Mucosa of stomach (tissue), 1 donor: ENCODE data around the gene HAUS6.
A peak's percentile ranks its signal among the peaks of the same experiment; 100 is the strongest.

Experiments used
- H3K27me3 ChIP-seq: one replicate; pipeline ENCODE4 v1.7.0; 2013; ENCODE audit warnings: mild to moderate bottlenecking, low read length; ENCODE audit not compliant: control insufficient read depth, insufficient read depth
- H3K36me3 ChIP-seq: one replicate; pipeline ENCODE4 v1.7.0; 2013; ENCODE audit warnings: low read length; ENCODE audit not compliant: control insufficient read depth, insufficient read depth
- H3K4me1 ChIP-seq: one replicate; pipeline ENCODE4 v1.7.0; 2013; ENCODE audit warnings: mild to moderate bottlenecking, low read length; ENCODE audit not compliant: control insufficient read depth, insufficient read depth
- H3K4me3 ChIP-seq: one replicate; pipeline ENCODE4 v1.7.0; 2013; ENCODE audit warnings: low read length
- H3K9ac ChIP-seq: one replicate; pipeline ENCODE4 v1.7.0; 2013; ENCODE audit warnings: mild to moderate bottlenecking, low read length, moderate library complexity
- H3K9me3 ChIP-seq: one replicate; pipeline ENCODE4 v1.7.0; 2013; ENCODE audit warnings: mild to moderate bottlenecking, low read length, moderate library complexity; ENCODE audit not compliant: control insufficient read depth
- donor health status: Pancreatic carcinoma.

Gene HAUS6

GRCh38 chr9:19057033-19057432, 45.7 kb downstream of the HAUS6 start:
- Histone ChIP-seq H3K4me1 (no peaks in the 10 kb centered on the region), H3K9ac (no peak overlapping the region), H3K36me3 (no peaks in the 10 kb centered on the region), H3K27me3 (no peaks in the 10 kb centered on the region), H3K4me3 (no peak overlapping the region), H3K9me3 (no peaks in the 10 kb centered on the region)

GRCh38 chr9:19050637-19051591, 51.8 kb downstream of the HAUS6 start:
- no peaks in the 10 kb centered on the region for H3K27me3 ChIP-seq
- peak overlapping the region; percentile 58 for H3K4me3 ChIP-seq
- H3K4me1 ChIP-seq: peaks cover 25% of the 10 kb centered on the region
- H3K9me3 ChIP-seq: no peaks in the 10 kb centered on the region
- H3K36me3 ChIP-seq: no peaks in the 10 kb centered on the region
- H3K9ac ChIP-seq: peak overlapping the region; percentile 89

- H3K9ac ChIP-seq: peak overlapping the region; percentile 89
- H3K4me3 ChIP-seq: peak overlapping the region; percentile 58
- H3K4me1 ChIP-seq: peaks cover 25% of the 10 kb centered on the region
- H3K9me3 ChIP-seq: no peaks in the 10 kb centered on the region
- no peaks in the 10 kb centered on the region for H3K36me3 ChIP-seq
- H3K27me3 ChIP-seq: no peaks in the 10 kb centered on the region
Measured at GRCh38 chr9:19049917-19050636, 52.6 kb downstream of the HAUS6 start.

- H3K9me3 ChIP-seq: no peaks in the 10 kb centered on the region
- no peaks in the 10 kb centered on the region for H3K36me3 ChIP-seq
- peaks cover 25% of the 10 kb centered on the region for H3K4me1 ChIP-seq
- peak within 1 kb of the TSS; percentile 58 for H3K4me3 ChIP-seq
- no peaks in the 10 kb centered on the region for H3K27me3 ChIP-seq
- peak within 1 kb of the TSS; percentile 89 for H3K9ac ChIP-seq
Measured at GRCh38 chr9:19048966-19049916, 53.5 kb downstream of the HAUS6 start, which contains the start of gene RRAGA. Gene RRAGA, plus strand, starts transcription at chr9:19049427. Its CDS starts 233 bp downstream, at chr9:19049660.

- H3K4me3 ChIP-seq: no peak overlapping the region
- no peaks in the 10 kb centered on the region for H3K4me1 ChIP-seq
- H3K36me3 ChIP-seq: no peaks in the 10 kb centered on the region
- H3K9me3 ChIP-seq: no peaks in the 10 kb centered on the region
- H3K27me3 ChIP-seq: no peaks in the 10 kb centered on the region
- H3K9ac ChIP-seq: no peak overlapping the region
Measured at GRCh38 chr9:19036611-19037010, 66.1 kb downstream of the HAUS6 start.

- Histone ChIP-seq H3K36me3 (no peaks in the 10 kb centered on the region), H3K4me3 (no peak within 1 kb of the TSS), H3K27me3 (no peaks in the 10 kb centered on the region), H3K9ac (no peak within 1 kb of the TSS), H3K9me3 (no peaks in the 10 kb centered on the region), H3K4me1 (no peaks in the 10 kb centered on the region)
Measured at GRCh38 chr9:19033015-19033414, 69.7 kb downstream of the HAUS6 start, which contains the start of gene SAXO1. Gene SAXO1, minus strand, starts transcription at chr9:19033209. Its CDS starts 301 bp downstream, at chr9:19032908.

- H3K4me3 ChIP-seq: no peak overlapping the region
- no peaks in the 10 kb centered on the region for H3K27me3 ChIP-seq
- H3K4me1 ChIP-seq: no peaks in the 10 kb centered on the region
- no peak overlapping the region for H3K9ac ChIP-seq
- H3K9me3 ChIP-seq: no peaks in the 10 kb centered on the region
- no peaks in the 10 kb centered on the region for H3K36me3 ChIP-seq
Measured at GRCh38 chr9:19032406-19032805, 70.3 kb downstream of the HAUS6 start.

GRCh38 chr9:19030899-19031298, 71.8 kb downstream of the HAUS6 start:
- no peaks in the 10 kb centered on the region for H3K9me3 ChIP-seq
- no peaks in the 10 kb centered on the region for H3K36me3 ChIP-seq
- H3K27me3 ChIP-seq: no peaks in the 10 kb centered on the region
- no peaks in the 10 kb centered on the region for H3K4me1 ChIP-seq
- H3K4me3 ChIP-seq: no peak overlapping the region
- no peak overlapping the region for H3K9ac ChIP-seq

GRCh38 chr9:19028835-19029451, 73.8 kb downstream of the HAUS6 start:
- Histone ChIP-seq H3K4me3 (no peak overlapping the region), H3K9me3 (no peaks in the 10 kb centered on the region), H3K36me3 (no peaks in the 10 kb centered on the region), H3K9ac (no peak overlapping the region), H3K4me1 (no peaks in the 10 kb centered on the region), H3K27me3 (no peaks in the 10 kb centered on the region)

GRCh38 chr9:19027825-19028224, 74.9 kb downstream of the HAUS6 start:
- Histone ChIP-seq H3K9ac (no peak overlapping the region), H3K36me3 (no peaks in the 10 kb centered on the region), H3K9me3 (no peaks in the 10 kb centered on the region), H3K4me3 (no peak overlapping the region), H3K27me3 (no peaks in the 10 kb centered on the region), H3K4me1 (no peaks in the 10 kb centered on the region)

GRCh38 chr9:19026375-19026774, 76.3 kb downstream of the HAUS6 start:
- Histone ChIP-seq H3K9ac (no peak overlapping the region), H3K27me3 (no peaks in the 10 kb centered on the region), H3K4me3 (no peak overlapping the region), H3K4me1 (no peaks in the 10 kb centered on the region), H3K36me3 (no peaks in the 10 kb centered on the region), H3K9me3 (no peaks in the 10 kb centered on the region)
